Fibroblast of skin of back (primary cell): ENCODE results near the gene ZNF282.
A peak's percentile ranks its signal among the peaks of the same experiment; 100 is the strongest.
"Not testable (repeated sequence)": the region's sequence is repeated elsewhere in the genome, so short reads cannot be mapped to it uniquely, and the experiment has no call there.

Experiments used
- DNase-seq: peaks from one replicate; pipeline ENCODE4 v3.0.0-alpha.2; 2013

The ZNF282 gene

DNA sequence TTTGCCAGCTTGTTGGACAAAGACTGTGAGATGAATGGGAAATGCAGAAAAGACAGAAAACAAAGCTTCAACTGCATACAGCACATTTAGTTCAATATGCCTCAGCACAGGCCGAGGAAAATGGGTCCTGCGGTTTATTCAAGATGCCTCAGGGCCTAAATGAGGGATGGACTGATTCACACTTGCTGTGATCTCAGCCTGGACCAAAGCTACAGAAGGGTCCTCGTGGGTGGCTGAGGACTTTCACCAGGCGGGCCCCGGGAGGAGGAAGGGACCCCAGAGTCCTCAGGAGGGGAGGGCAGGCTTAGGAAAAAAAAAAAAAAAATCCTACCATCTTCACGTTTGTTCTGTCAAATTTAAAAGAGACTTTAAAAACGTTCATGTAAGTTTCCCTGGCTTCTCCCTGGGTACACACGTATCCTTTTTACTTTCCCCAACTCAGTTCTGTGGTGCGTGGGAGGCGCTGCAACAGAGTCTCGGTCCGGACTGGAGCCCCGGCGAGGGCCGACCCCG is 66.0 kb downstream of the ZNF282 start:
- peak; percentile 61 for DNase-seq

GRCh38 chr7:149261829-149262617 is 66.7 kb downstream of the ZNF282 start, which contains the start of gene ZNF783:
TSS of gene ZNF783 (plus strand) at chr7:149262196. CDS start at chr7:149262334, 138 bp downstream.
- DNase-seq: peak; percentile 88

GRCh38 chr7:149266451-149266850 is 71.1 kb downstream of the ZNF282 start:
- DNase-seq: no peak

GRCh38 chr7:149267733-149268132 is 72.4 kb downstream of the ZNF282 start:
- DNase-seq: no peak

DNA sequence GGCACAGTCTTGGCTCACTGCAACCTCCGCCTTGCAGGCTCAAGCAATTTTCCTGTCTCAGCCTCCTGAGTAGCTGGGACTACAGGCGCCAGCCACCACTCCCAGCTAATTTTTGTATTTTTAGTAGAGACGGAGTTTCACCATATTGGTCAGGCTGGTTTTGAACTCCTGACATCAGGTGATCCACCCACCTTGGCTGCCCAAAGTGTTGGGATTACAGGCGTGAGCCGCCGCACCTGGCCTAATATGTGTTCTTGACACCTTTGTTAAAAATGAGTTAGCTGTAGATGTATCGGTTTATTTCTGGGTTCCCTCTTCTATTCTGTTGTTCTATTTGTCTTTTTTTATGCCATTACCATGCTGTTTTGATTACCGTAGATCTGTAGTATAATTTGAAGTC is 79.1 kb downstream of the ZNF282 start:
- not testable (repeated sequence) for DNase-seq
